Smooth muscle cell (in vitro differentiated cells): ENCODE data around the gene GP1BB. TPM values are rescaled to one million over a fixed set of nuclear protein-coding genes. Genes with fewer than 3 reads are reported as not detected.
A peak's percentile ranks its signal among the peaks of the same experiment; 100 is the strongest.

Source experiments
- DNase-seq: peaks from one replicate; lab custom pipeline; 2025; ENCODE audit not compliant: unreplicated experiment; lab: John Stamatoyannopoulos, UW
- H2AFZ ChIP-seq: fragments of 200-600 bp; sonication (generic); 2 replicates; pipeline ENCODE4 v1.6.0; 2016; ENCODE audit warnings: antibody characterized with exemption, low read depth, mild to moderate bottlenecking
- H3F3A ChIP-seq: fragments of 200-600 bp; sonication (generic); 2 replicates; pipeline ENCODE4 v1.6.0; 2017; ENCODE audit warnings: antibody characterized with exemption, low read depth
- H3K27ac ChIP-seq: fragments of 200-600 bp; sonication (generic); 2 replicates; pipeline ENCODE4 v1.5.1; 2016; ENCODE audit warnings: low read depth, mild to moderate bottlenecking
- H3K27me3 ChIP-seq: fragments of 200-600 bp; sonication (generic); 2 replicates; pipeline ENCODE4 v1.6.1; 2016; ENCODE audit warnings: low read depth, mild to moderate bottlenecking
- H3K36me3 ChIP-seq: fragments of 200-600 bp; sonication (generic); 2 replicates; pipeline ENCODE4 v1.5.1; 2016; ENCODE audit warnings: low read depth
- H3K4me1 ChIP-seq: fragments of 200-600 bp; sonication (generic); 2 replicates; pipeline ENCODE4 v1.5.1; 2016; ENCODE audit warnings: low read depth
- H3K4me2 ChIP-seq: fragments of 200-600 bp; sonication (generic); 2 replicates; pipeline ENCODE4 v1.6.0; 2016; ENCODE audit warnings: mild to moderate bottlenecking
- H3K4me3 ChIP-seq: fragments of 200-600 bp; sonication (generic); 2 replicates; pipeline ENCODE4 v1.5.1; 2016; ENCODE audit warnings: mild to moderate bottlenecking
- H3K79me2 ChIP-seq: fragments of 200-600 bp; sonication (generic); 2 replicates; pipeline ENCODE4 v1.6.0; 2016; ENCODE audit warnings: low read depth, mild to moderate bottlenecking
- H3K9ac ChIP-seq: fragments of 200-600 bp; sonication (generic); 2 replicates; pipeline ENCODE4 v1.6.0; 2016; ENCODE audit warnings: low read depth
- H3K9me3 ChIP-seq: fragments of 200-600 bp; sonication (generic); replicated peaks from 2 replicates; pipeline ENCODE4 v1.5.1; 2016; ENCODE audit warnings: low read depth
- H4K20me1 ChIP-seq: fragments of 200-600 bp; sonication (generic); 2 replicates; pipeline ENCODE4 v1.6.0; 2016; ENCODE audit warnings: low read depth
- WGBS: methylation state at CpG from one replicate; pipeline ENCODE4 v1.1.7; 2016; ENCODE audit warnings: low lambda C conversion rate; 5-methylcytosine and 5-hydroxymethylcytosine counted together
- polyA plus RNA-seq: library from polyadenylated mRNA; unstranded; fragments of >200 nt; fragmentation: Nextera tagmentation; extraction: Ambion mirVana; gene quantifications from 2 replicates; pipeline ENCODE4 v1.2.1, GENCODE V29; 2016
- total RNA-seq: library from RNA; depleted of rRNA; stranded (reverse); fragments of >200 nt; gene quantifications from 2 replicates; pipeline ENCODE4 v1.2.3, GENCODE V29; 2014
- TF ChIP-seq, protein P1 (sequence below): fragments of 200-600 bp; sonication (generic); IDR thresholded peaks from 2 replicates; pipeline ENCODE4 v1.5.1; 2017; ENCODE audit warnings: borderline replicate concordance, mild to moderate bottlenecking, antibody characterized with exemption; ENCODE audit not compliant: insufficient read depth, poor library complexity, severe bottlenecking

GP1BB gene
- total and polyA plus RNA-seq, 2 experiments from 2014 or later: 0.94 to 9.7 TPM

DNA sequence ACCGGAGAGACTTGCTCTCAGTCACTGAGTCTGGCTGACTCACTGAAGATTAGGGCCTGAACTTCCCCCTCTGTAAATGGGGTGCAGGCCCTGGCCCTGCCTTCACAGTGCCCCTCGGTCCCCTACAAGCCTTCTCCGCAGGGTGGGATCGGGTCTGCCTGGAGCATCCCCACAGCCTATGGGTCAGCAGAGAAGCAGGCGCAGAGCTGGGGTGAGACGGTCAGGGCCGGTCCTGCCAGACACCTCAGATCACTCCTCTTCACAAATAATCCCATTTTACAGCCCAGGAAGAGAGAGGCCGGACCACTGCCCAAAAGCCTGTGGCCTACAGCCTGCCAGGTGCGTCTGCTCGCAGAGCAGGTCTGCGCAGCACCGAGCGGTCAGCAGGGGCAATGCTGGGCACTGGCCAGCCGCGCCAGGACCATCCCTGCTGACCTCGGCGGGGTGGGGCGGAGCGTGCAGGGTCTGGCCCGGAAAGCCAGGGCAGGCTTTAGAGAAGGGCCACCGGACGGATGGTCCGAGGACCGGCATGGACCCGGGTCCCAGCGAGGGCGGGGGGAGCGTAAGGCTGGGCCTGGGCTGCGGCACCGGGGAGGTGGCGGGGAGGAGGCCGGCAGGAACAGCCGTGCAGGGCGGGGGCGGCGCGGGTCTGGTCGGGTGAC lies 9.6 kb upstream of the GP1BB start:
- Histone ChIP-seq H3K4me3 (peak overlapping the region; percentile 82), H3K79me2 (no peaks in the 10 kb centered on the region), H2AFZ (peak overlapping the region; percentile 87), H3K9ac (no peak overlapping the region), H3F3A (peaks cover 4% of the 10 kb centered on the region), H3K4me2 (peak overlapping the region; percentile 91), H3K27me3 (no peaks in the 10 kb centered on the region), H3K36me3 (no peaks in the 10 kb centered on the region), H3K9me3 (no peaks in the 10 kb centered on the region), H3K4me1 (peaks cover 12% of the 10 kb centered on the region), H4K20me1 (peaks cover 7% of the 10 kb centered on the region), H3K27ac (no peak overlapping the region)
- TF ChIP-seq, protein P1, sequence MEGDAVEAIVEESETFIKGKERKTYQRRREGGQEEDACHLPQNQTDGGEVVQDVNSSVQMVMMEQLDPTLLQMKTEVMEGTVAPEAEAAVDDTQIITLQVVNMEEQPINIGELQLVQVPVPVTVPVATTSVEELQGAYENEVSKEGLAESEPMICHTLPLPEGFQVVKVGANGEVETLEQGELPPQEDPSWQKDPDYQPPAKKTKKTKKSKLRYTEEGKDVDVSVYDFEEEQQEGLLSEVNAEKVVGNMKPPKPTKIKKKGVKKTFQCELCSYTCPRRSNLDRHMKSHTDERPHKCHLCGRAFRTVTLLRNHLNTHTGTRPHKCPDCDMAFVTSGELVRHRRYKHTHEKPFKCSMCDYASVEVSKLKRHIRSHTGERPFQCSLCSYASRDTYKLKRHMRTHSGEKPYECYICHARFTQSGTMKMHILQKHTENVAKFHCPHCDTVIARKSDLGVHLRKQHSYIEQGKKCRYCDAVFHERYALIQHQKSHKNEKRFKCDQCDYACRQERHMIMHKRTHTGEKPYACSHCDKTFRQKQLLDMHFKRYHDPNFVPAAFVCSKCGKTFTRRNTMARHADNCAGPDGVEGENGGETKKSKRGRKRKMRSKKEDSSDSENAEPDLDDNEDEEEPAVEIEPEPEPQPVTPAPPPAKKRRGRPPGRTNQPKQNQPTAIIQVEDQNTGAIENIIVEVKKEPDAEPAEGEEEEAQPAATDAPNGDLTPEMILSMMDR: no peak
- 46% methylated on average over 29 of the region's 38 CpGs for WGBS
- no peak for DNase-seq

DNA sequence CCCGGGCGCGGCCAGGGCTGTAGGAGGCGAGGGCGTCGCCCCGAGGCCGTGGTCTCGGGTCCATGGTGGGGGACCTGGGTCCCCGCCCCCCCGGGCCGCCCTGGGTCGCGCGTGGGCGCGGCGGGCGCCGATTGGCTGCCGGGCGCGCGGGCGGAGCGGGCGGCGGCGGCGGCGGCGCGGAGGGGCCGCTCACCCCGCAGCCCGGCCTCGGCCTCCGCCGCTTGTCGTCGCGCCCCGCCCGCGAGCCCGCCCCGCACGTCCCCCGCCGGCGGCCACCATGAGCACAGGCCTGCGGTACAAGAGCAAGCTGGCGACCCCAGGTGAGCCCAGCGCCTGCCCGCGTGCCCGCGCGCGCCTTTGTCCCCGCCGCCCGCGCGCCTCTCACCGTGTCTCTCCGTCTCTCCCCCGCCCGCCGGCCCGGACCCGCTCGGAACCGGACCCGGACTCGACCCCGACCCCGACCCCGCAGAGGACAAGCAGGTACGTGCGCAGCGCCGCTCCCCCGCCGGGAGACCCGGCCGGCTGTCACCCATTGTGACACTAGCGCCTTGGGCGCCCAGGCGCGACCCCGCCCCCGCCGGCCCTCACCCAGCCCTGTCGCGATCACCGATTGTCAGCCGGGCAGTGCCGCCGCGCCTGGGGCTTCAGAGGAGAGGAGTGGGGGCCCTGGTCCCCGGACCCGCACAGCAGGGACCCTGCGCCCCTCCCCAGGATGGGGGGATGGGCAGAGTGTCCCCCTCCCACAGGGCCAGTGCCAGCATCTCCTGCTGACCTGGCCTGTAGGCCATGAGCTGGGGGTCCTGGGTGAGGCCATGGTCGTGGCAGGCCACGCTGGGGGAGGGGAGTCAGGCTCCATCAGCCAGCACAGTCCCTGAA lies 8.8 kb upstream of the GP1BB start, which contains the start of gene SEPTIN5:
Gene SEPTIN5 (plus strand): TSS at position 192 of the 876 bp plus-strand sequence. CDS start 86 bp downstream, at position 278.
- peak within 1 kb of the TSS; percentile 98 for H3K4me2 ChIP-seq
- peak within 1 kb of the TSS; percentile 87 for H2AFZ ChIP-seq
- TF ChIP-seq, protein P1: no peak
- no peak for DNase-seq
- H4K20me1 ChIP-seq: peaks cover 15% of the 10 kb centered on the region
- no peaks in the 10 kb centered on the region for H3K79me2 ChIP-seq
- no peaks in the 10 kb centered on the region for H3K36me3 ChIP-seq
- peak within 1 kb of the TSS; percentile 51 for H3K9ac ChIP-seq
- no peaks in the 10 kb centered on the region for H3K9me3 ChIP-seq
- H3F3A ChIP-seq: peaks cover 4% of the 10 kb centered on the region
- no peak within 1 kb of the TSS for H3K27ac ChIP-seq
- H3K4me3 ChIP-seq: peak within 1 kb of the TSS; percentile 82
- H3K27me3 ChIP-seq: peaks cover 6% of the 10 kb centered on the region
- peaks cover 16% of the 10 kb centered on the region for H3K4me1 ChIP-seq
- WGBS: 10% methylated on average over 18 of the region's 106 CpGs

DNA sequence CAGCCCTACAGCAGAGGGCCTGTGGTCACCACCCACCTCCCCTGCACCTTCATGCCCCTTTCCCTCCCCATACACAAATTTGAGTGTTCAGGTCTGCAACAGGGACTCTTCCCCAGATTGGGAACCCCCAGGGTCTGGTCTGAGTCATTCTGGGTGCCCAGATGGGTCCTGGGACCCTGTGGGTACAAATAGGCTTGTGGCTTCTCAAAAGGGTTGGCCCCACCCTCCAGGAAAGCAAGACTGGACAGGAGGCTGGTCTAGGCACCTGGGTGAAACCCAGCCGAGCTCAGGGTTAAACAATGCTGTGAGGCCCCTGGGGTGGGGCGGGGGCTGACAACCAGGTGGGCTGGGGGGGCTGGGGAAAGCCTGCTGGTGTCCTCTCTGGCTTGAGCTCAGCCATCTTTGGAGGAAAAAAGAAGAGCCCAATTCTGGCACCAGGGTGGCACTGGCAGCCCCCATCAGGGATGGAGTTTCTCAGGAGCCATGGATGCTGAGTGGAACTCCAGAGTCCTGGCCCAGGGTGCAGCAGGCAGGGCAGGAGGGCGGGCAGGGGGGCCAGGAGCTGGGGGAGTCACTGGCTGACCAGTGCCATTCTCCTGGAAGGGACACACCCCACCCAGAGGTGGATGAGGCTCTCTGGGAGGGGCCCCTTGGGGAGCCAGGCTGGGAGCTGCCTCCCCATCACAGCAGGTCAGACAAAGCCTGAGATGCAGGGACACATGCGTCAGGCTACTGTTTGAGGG lies 8.0 kb upstream of the GP1BB start:
- Histone ChIP-seq H3K4me3 (peak overlapping the region; percentile 82), H3K79me2 (no peaks in the 10 kb centered on the region), H3F3A (peaks cover 4% of the 10 kb centered on the region), H3K36me3 (no peaks in the 10 kb centered on the region), H3K4me2 (peak overlapping the region; percentile 98), H3K27me3 (peaks cover 14% of the 10 kb centered on the region), H4K20me1 (peaks cover 23% of the 10 kb centered on the region), H3K27ac (no peak overlapping the region), H3K9me3 (no peaks in the 10 kb centered on the region), H2AFZ (no peak overlapping the region), H3K9ac (peak overlapping the region; percentile 51), H3K4me1 (peaks cover 16% of the 10 kb centered on the region)
- DNase-seq: no peak
- WGBS: 86% methylated on average over 4 of the region's 4 CpGs
- TF ChIP-seq, protein P1: no peak
